H1 (cell line): Measurements from ENCODE around the gene TMEM147. TPM values are rescaled to one million over a fixed set of nuclear protein-coding genes. Genes with fewer than 3 reads are reported as not detected.

Source experiments
- CHD2 ChIP-seq: IDR thresholded peaks from 2 replicates; pipeline ENCODE4 v1.6.1; 2012; ENCODE audit warnings: low read length, improper control_type of control experiment
- FOSL1 ChIP-seq: IDR thresholded peaks from 2 replicates; pipeline ENCODE4 v1.6.1; 2011; ENCODE audit warnings: mild to moderate bottlenecking, low read depth, low read length, moderate library complexity; ENCODE audit not compliant: insufficient read depth
- KDM5A ChIP-seq: fragments of 200-600 bp; IDR thresholded peaks from 2 replicates; pipeline ENCODE4 v1.7.1; 2012; ENCODE audit warnings: mild to moderate bottlenecking, low read length, inconsistent platforms, mixed read lengths
- MAFK ChIP-seq: IDR thresholded peaks from 2 replicates; pipeline ENCODE4 v1.6.1; 2012; ENCODE audit warnings: low read depth, mild to moderate bottlenecking, improper control_type of control experiment, low read length
- POLR2A ChIP-seq, 2 experiments: IDR thresholded peaks; 1 replicate in 1 of 2; 2 replicates in 1 of 2; pipeline ENCODE4 v1.6.1; 2011; ENCODE audit warnings: low read depth in 2 of 2, low read length in 2 of 2, mild to moderate bottlenecking in 2 of 2; ENCODE audit errors: control extremely low read depth in 1 of 2
- POLR2AphosphoS5 ChIP-seq: IDR thresholded peaks from 2 replicates; pipeline ENCODE4 v1.6.1; 2011; ENCODE audit warnings: low read depth, low read length
- SIN3A ChIP-seq, 2 experiments: IDR thresholded peaks in 1 of 2; conservative IDR thresholded peaks in 1 of 2; 2 replicates each; pipeline ENCODE4 v1.6.1; 2011 to 2012; ENCODE audit warnings: low read length in 2 of 2, improper control_type of control experiment in 1 of 2, low read depth in 1 of 2, mild to moderate bottlenecking in 1 of 2
- TAF1 ChIP-seq: IDR thresholded peaks from 2 replicates; pipeline ENCODE4 v1.6.1; 2011; ENCODE audit warnings: mild to moderate bottlenecking, low read depth, low read length
- TAF7 ChIP-seq: optimal IDR thresholded peaks from 2 replicates; pipeline ENCODE3; 2011; ENCODE audit warnings: low read depth, mild to moderate bottlenecking, inconsistent platforms, low read length, moderate library complexity, borderline replicate concordance
- polyA plus RNA-seq, 7 experiments: library from polyadenylated mRNA; depleted of rRNA in 3 of 7; stranded (reverse) in 5 of 7; unstranded in 2 of 7; fragments of >200 nt in 5 of 7; fragments of 200-250 nt in 2 of 7; gene quantifications; 1 replicate in 5 of 7; 2 replicates in 1 of 7; 4 replicates in 1 of 7; pipeline versions ENCODE4 v1.2.1 to v1.2.3, GENCODE V29; 2011 to 2013; ENCODE audit warnings: missing spikeins in 2 of 7, mixed read lengths in 2 of 7
- total RNA-seq: library from RNA; stranded (reverse); fragmentation: NEBNext Ultra II Directional; extraction: Animal tissue kit (Norgen Biotek cat#: 25700); gene quantifications from 2 replicates; pipeline ENCODE4 v1.2.1, GENCODE V29; 2021
- TF ChIP-seq, protein P1 (sequence below): fragments of 300-600 bp; sonication (generic); IDR thresholded peaks from 2 replicates; pipeline ENCODE4 v1.7.1; 2012; ENCODE audit warnings: low read length, moderate library complexity, mild to moderate bottlenecking, inconsistent platforms; ENCODE audit not compliant: insufficient replicate concordance

TMEM147 gene
- total and polyA plus RNA-seq, 2 of the 8 experiments (the other 6 are each of a cell fraction or from before 2014, with no cell fraction given), result 159 to 418 TPM

DNA sequence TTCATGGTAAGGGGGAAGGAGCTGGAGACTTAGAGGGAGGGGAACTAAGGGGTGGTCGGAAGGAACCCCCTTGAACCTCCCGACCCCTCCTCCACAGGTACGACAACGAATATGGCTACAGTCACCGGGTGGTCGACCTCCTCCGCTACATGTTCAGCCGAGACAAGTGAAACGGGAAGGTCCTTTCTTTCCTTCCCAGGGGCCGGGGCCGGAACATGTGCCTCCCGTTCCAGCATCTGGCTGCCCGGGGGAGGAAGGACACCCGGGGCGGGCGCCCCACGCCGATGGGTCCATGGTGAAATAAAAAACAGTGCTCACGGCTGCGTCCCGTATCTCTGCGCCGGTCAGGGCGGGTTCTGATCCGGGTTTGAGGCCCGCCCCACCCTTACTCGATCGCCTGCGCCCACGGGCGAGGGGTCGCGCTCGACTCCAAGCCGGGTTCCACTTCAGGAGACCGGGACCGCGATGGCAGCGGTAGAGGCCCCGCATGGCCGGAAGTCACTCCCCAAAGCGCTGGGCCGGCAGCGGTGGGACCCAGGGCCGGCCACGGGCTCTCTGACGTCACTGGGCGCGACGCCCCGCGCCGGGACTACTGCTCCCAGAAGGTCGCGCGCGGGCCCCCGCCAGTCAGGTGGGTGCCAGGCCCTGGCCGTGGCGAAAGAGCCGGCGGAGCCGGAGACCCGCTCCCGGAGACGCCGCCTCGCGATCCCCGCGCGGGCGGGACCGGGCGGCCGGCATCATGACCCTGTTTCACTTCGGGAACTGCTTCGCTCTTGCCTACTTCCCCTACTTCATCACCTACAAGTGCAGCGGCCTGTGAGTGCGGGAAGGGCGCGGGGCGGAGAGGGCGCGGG, at the start of gene TMEM147 (continued):
- TF ChIP-seq, protein P1, sequence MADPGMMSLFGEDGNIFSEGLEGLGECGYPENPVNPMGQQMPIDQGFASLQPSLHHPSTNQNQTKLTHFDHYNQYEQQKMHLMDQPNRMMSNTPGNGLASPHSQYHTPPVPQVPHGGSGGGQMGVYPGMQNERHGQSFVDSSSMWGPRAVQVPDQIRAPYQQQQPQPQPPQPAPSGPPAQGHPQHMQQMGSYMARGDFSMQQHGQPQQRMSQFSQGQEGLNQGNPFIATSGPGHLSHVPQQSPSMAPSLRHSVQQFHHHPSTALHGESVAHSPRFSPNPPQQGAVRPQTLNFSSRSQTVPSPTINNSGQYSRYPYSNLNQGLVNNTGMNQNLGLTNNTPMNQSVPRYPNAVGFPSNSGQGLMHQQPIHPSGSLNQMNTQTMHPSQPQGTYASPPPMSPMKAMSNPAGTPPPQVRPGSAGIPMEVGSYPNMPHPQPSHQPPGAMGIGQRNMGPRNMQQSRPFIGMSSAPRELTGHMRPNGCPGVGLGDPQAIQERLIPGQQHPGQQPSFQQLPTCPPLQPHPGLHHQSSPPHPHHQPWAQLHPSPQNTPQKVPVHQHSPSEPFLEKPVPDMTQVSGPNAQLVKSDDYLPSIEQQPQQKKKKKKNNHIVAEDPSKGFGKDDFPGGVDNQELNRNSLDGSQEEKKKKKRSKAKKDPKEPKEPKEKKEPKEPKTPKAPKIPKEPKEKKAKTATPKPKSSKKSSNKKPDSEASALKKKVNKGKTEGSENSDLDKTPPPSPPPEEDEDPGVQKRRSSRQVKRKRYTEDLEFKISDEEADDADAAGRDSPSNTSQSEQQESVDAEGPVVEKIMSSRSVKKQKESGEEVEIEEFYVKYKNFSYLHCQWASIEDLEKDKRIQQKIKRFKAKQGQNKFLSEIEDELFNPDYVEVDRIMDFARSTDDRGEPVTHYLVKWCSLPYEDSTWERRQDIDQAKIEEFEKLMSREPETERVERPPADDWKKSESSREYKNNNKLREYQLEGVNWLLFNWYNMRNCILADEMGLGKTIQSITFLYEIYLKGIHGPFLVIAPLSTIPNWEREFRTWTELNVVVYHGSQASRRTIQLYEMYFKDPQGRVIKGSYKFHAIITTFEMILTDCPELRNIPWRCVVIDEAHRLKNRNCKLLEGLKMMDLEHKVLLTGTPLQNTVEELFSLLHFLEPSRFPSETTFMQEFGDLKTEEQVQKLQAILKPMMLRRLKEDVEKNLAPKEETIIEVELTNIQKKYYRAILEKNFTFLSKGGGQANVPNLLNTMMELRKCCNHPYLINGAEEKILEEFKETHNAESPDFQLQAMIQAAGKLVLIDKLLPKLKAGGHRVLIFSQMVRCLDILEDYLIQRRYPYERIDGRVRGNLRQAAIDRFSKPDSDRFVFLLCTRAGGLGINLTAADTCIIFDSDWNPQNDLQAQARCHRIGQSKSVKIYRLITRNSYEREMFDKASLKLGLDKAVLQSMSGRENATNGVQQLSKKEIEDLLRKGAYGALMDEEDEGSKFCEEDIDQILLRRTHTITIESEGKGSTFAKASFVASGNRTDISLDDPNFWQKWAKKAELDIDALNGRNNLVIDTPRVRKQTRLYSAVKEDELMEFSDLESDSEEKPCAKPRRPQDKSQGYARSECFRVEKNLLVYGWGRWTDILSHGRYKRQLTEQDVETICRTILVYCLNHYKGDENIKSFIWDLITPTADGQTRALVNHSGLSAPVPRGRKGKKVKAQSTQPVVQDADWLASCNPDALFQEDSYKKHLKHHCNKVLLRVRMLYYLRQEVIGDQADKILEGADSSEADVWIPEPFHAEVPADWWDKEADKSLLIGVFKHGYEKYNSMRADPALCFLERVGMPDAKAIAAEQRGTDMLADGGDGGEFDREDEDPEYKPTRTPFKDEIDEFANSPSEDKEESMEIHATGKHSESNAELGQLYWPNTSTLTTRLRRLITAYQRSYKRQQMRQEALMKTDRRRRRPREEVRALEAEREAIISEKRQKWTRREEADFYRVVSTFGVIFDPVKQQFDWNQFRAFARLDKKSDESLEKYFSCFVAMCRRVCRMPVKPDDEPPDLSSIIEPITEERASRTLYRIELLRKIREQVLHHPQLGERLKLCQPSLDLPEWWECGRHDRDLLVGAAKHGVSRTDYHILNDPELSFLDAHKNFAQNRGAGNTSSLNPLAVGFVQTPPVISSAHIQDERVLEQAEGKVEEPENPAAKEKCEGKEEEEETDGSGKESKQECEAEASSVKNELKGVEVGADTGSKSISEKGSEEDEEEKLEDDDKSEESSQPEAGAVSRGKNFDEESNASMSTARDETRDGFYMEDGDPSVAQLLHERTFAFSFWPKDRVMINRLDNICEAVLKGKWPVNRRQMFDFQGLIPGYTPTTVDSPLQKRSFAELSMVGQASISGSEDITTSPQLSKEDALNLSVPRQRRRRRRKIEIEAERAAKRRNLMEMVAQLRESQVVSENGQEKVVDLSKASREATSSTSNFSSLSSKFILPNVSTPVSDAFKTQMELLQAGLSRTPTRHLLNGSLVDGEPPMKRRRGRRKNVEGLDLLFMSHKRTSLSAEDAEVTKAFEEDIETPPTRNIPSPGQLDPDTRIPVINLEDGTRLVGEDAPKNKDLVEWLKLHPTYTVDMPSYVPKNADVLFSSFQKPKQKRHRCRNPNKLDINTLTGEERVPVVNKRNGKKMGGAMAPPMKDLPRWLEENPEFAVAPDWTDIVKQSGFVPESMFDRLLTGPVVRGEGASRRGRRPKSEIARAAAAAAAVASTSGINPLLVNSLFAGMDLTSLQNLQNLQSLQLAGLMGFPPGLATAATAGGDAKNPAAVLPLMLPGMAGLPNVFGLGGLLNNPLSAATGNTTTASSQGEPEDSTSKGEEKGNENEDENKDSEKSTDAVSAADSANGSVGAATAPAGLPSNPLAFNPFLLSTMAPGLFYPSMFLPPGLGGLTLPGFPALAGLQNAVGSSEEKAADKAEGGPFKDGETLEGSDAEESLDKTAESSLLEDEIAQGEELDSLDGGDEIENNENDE, result no peak
- TF ChIP-seq CHD2, result no peak
- no peak for TF ChIP-seq MAFK
- TF ChIP-seq TAF1, result peak; percentile 78
- TF ChIP-seq POLR2A (IDR thresholded peaks at IDR 0.05; ENCODE audit: control extremely low read depth in 1 of 2, low read depth in 2 of 2, low read length in 2 of 2), result peak in 1 of 2 experiments; percentile 88; a peak in 2 of 3 replicates
- peak; percentile 67 to 92; a peak in 2 of 4 replicates for TF ChIP-seq SIN3A (conservative IDR thresholded peaks at IDR 0.05 in 1 of 2, IDR thresholded peaks at IDR 0.05 in 1 of 2; ENCODE audit: low read depth in 1 of 2, low read length in 2 of 2)
- TF ChIP-seq TAF7, result peak; percentile 16
- peak; percentile 71; the same call in 1 of the 2 replicates for TF ChIP-seq KDM5A
- no peak for TF ChIP-seq FOSL1
- peak; percentile 56; the same call in 1 of the 2 replicates for TF ChIP-seq POLR2AphosphoS5
